Gastroesophageal sphincter (tissue), 3 donors: ENCODE data around the gene EFHD2.

Source experiments
- CTCF ChIP-seq, 4 experiments: fragments of 200-600 bp in 2 of 4; fragments of 450-650 bp in 2 of 4; sonication (generic) in 1 of 4; IDR thresholded peaks; one replicate each; pipeline ENCODE4 v1.5.1; 2017 to 2019; ENCODE audit warnings: antibody characterized with exemption in 4 of 4, mild to moderate bottlenecking in 2 of 4, moderate library complexity in 2 of 4
- EP300 ChIP-seq: sonication (generic); formaldehyde crosslinking; IDR thresholded peaks from one replicate; pipeline ENCODE4 v1.6.1; 2017; ENCODE audit warnings: antibody characterized with exemption, mild to moderate bottlenecking
- POLR2A ChIP-seq, 2 donors: fragments of 450-650 bp; IDR thresholded peaks; one replicate each; pipeline ENCODE4 v1.6.1; 2017; ENCODE audit warnings: antibody characterized with exemption in 2 of 2, mild to moderate bottlenecking in 2 of 2, moderate library complexity in 1 of 2
- POLR2AphosphoS5 ChIP-seq: sonication (generic); formaldehyde crosslinking; IDR thresholded peaks from one replicate; pipeline ENCODE4 v1.6.1; 2017; ENCODE audit warnings: antibody characterized with exemption

GRCh38 chr1:15414445-15414983, 4.8 kb downstream of the EFHD2 start:
- TF ChIP-seq POLR2A (IDR thresholded peaks at IDR 0.05), result no peak
- no peak for TF ChIP-seq CTCF (IDR thresholded peaks at IDR 0.05)
- no peak for TF ChIP-seq POLR2AphosphoS5
- no peak for TF ChIP-seq EP300
